Skeletal muscle tissue (tissue), 4 donors: ENCODE results near the gene ATG7. TPM values are rescaled to one million over a fixed set of nuclear protein-coding genes. Genes with fewer than 3 reads are reported as not detected.
"Not testable (repeated sequence)": the region's sequence is repeated elsewhere in the genome, so short reads cannot be mapped to it uniquely, and the experiment has no call there.

Experiments used
- H3K27ac ChIP-seq: one replicate; pipeline ENCODE4 v1.7.0; 2013; ENCODE audit warnings: mild to moderate bottlenecking, low read depth, low read length, inconsistent platforms
- H3K27me3 ChIP-seq, 3 donors: one replicate each; pipeline ENCODE4 v1.7.0; 2013; ENCODE audit warnings: low read length in 3 of 3; ENCODE audit not compliant: control insufficient read depth in 3 of 3, insufficient read depth in 3 of 3
- H3K36me3 ChIP-seq, 3 donors: one replicate each; pipeline ENCODE4 v1.7.0; 2013; ENCODE audit warnings: low read length in 3 of 3; ENCODE audit not compliant: control insufficient read depth in 3 of 3, insufficient read depth in 3 of 3
- H3K4me1 ChIP-seq, 3 donors: one replicate each; pipeline ENCODE4 v1.7.0; 2013; ENCODE audit warnings: low read length in 3 of 3, mild to moderate bottlenecking in 3 of 3; ENCODE audit not compliant: control insufficient read depth in 3 of 3, insufficient read depth in 3 of 3
- H3K4me3 ChIP-seq, 3 donors: one replicate each; pipeline ENCODE4 v1.7.0; 2013; ENCODE audit warnings: low read length in 3 of 3
- H3K9ac ChIP-seq, 3 donors: one replicate each; pipeline ENCODE4 v1.7.0; 2013; ENCODE audit warnings: low read length in 3 of 3, mild to moderate bottlenecking in 3 of 3, moderate library complexity in 2 of 3, low read depth in 1 of 3
- H3K9me3 ChIP-seq, 3 donors: one replicate each; pipeline ENCODE4 v1.7.0; 2013; ENCODE audit warnings: low read length in 3 of 3; ENCODE audit not compliant: control insufficient read depth in 3 of 3
- total RNA-seq: library from RNA; depleted of rRNA; stranded (reverse); fragments of >200 nt; gene quantifications from one replicate; pipeline ENCODE4 v1.2.3, GENCODE V29; 2014
- donor health status: Osteomylitis.

ATG7 gene
- total RNA-seq, 1 donor from 2014 or later: 48.0 TPM

DNA sequence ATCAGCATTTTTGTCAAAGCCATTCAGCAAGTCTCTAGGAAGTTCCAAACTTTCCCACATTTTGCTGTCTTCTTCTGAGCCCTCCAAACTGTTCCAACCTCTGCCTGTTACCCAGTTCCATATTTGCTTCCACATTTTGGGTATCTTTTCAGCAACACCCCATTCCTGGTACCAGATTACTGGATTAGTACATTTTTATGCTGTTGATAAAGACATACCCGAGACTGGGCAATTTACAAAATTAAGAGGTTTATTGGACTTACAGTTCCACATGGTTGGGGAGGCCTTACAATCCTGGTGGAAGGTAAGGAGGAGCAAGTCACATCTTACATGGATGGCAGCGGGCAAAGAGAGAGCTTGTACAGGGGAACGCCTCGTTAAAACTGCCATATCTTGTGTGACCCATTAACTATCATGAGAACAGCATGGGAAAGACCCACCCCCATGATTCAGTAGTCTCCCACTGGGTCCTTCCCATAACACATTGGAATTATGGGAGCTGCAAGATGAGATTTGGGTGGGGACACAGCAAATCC, 136.2 kb downstream of the ATG7 start:
- H3K9ac ChIP-seq, H3K36me3 ChIP-seq, H3K4me3 ChIP-seq, H3K27ac ChIP-seq, H3K9me3 ChIP-seq, H3K4me1 ChIP-seq, H3K27me3 ChIP-seq: not testable (repeated sequence)

DNA sequence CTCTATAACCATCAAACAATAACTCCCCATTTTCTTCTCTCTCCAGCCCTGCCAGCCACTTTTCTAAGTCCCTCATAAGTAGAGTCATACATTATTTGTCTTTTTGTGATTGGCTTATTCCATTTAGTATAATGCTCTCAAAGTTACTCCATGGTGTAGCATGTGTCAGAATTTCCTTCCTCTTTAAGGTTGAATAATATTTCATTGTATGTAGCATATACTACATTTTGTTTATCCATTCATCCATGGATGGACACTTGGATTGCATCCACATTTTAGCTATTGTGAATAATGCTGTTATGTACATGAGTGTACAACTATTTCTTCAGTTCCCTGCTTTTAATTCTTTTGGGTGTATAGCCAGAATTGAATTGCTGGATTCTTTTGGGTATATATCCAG, 138.4 kb downstream of the ATG7 start:
- Histone ChIP-seq H3K9ac (no peak overlapping the region), H3K27me3 (no peaks in the 10 kb centered on the region), H3K4me3 (no peak overlapping the region), H3K9me3 (no peaks in the 10 kb centered on the region), H3K4me1 (no peaks in the 10 kb centered on the region), H3K27ac (no peak overlapping the region), H3K36me3 (peaks cover 0 to 5% (median 0%) of the 10 kb centered on the region in 3 donors)

DNA sequence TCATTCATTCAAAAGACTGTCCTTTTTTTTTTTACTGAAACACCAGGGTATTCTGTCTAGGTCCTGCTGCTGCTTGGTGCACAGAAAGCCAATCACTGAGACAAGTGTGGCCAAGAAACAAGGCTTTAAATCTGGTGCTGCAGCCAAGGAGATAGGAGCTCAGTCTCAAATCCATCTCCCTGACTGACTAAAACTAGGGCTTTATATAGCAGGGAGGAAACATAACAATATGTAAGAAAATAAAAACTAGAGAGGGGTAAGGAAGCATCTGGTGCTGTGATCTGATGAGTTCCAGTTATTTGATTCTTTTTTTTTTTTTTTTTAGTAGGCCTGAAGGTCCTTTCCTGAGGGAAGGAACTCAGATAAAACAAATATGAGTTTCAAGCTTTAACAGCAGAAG, 139.8 kb downstream of the ATG7 start:
- no peak overlapping the region for H3K27ac ChIP-seq
- no peak overlapping the region for H3K4me3 ChIP-seq
- no peaks in the 10 kb centered on the region for H3K4me1 ChIP-seq
- no peaks in the 10 kb centered on the region for H3K9me3 ChIP-seq
- no peaks in the 10 kb centered on the region for H3K27me3 ChIP-seq
- peaks cover 0 to 5% (median 0%) of the 10 kb centered on the region in 3 donors for H3K36me3 ChIP-seq
- H3K9ac ChIP-seq: no peak overlapping the region

DNA sequence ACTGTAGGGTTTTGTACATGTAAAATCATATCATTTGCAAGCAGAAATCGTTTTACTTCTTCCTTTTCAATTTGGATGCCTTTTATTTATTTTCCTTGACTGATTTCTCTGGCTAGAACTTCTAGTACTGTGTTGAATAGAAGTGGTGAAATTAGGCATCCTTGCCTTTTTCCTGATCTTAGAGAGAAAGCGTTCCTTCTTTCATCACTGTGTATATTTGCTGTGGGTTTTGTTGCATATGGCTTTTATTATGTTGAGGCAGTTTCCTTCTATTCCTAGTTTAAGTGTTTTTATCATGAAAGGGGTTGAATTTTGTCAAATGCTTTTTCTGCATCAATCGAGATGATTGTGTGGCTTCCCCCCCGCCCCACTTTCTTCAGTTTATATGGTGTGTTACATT, 140.9 kb downstream of the ATG7 start:
- Histone ChIP-seq H3K9ac (no peak overlapping the region), H3K4me1 (no peaks in the 10 kb centered on the region), H3K36me3 (peaks cover 0 to 2% (median 0%) of the 10 kb centered on the region in 3 donors), H3K27me3 (no peaks in the 10 kb centered on the region), H3K27ac (no peak overlapping the region), H3K9me3 (no peaks in the 10 kb centered on the region), H3K4me3 (no peak overlapping the region)

DNA sequence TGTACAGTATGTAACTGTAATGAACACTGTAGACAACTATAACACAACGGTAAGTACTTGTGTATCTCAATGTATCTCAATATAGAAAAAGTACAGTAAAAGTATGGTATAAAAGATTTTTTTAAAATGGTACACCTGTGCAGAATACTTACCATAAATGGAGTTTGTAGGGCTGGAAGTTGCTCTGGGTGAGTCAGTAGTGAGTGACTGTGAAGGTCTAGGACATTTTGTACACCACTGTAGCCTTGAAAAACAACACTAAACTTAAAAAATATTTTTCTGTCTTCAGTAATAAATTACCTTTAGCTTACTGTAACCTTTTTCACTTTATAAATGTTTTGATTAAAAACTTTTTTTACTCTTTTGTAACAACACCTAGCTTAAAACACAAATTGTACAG, 142.9 kb downstream of the ATG7 start:
- H3K4me1 ChIP-seq: no peaks in the 10 kb centered on the region
- no peak overlapping the region for H3K27ac ChIP-seq
- no peak overlapping the region for H3K4me3 ChIP-seq
- no peaks in the 10 kb centered on the region for H3K27me3 ChIP-seq
- H3K9me3 ChIP-seq: no peaks in the 10 kb centered on the region
- H3K9ac ChIP-seq: no peak overlapping the region
- no peaks in the 10 kb centered on the region for H3K36me3 ChIP-seq

DNA sequence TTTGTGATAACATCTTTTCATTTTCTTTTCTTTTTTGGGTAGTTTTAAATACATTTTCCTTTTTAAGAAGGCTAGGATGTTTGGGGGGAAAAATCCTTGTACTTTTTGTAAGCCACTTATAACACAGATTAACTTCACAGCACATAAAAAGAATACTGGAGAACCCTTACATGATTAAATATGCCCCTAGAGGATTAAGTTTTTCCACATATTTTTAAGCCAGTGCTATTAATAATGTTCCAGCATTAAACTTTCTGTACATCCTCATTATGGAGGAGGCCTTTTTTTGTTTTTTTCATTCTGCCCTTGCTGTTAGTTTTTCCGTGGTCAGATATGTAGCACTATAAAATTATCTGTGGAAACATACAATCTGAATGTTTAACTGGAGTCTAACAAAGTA, 147.9 kb downstream of the ATG7 start:
- Histone ChIP-seq H3K36me3 (no peaks in the 10 kb centered on the region), H3K4me1 (no peaks in the 10 kb centered on the region), H3K27ac (no peak overlapping the region), H3K9ac (no peak overlapping the region), H3K9me3 (no peaks in the 10 kb centered on the region), H3K27me3 (no peaks in the 10 kb centered on the region), H3K4me3 (no peak overlapping the region)

DNA sequence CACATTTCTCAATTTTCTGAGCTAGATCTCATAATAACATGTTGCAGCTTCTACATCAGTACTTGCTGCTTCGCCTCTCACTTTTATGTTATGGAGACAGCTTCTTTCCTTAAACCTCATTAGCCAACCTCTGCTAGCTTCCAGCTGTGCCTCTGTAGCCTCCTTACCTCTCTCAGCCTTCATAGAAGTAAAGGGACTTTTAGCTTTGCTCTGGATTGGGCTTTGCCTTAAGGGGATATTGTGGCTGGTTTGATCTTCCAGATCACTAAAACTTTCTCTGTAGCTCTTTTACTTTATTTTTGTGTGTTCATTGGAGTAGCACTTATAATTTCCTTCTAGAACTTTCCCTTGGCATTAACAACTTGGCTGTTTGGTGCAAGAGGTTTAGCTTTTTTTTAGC, 150.1 kb downstream of the ATG7 start:
- Histone ChIP-seq H3K27ac (no peak overlapping the region), H3K4me3 (no peak overlapping the region), H3K27me3 (no peaks in the 10 kb centered on the region), H3K4me1 (no peaks in the 10 kb centered on the region), H3K9me3 (no peaks in the 10 kb centered on the region), H3K9ac (no peak overlapping the region), H3K36me3 (no peaks in the 10 kb centered on the region)

DNA sequence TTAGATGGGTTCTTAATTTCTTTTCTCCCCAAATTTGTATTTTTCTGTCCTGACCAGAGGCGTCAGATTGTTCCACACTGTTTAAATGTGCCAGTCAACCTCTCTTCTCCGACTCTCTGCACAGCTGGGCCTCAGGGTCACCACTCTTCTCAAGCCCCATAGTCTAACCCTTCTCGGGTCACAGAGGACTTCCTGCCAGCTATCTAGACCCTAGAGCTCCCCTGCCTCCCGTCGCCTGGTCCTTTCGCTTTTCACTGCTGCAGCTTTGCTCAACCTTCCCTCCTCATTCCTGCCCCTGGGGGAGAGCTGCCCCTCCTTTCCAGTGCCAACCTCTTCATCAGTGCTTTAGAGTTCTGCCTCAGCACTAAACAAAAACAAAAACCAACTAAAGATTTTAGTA, 151.7 kb downstream of the ATG7 start:
- H3K9ac ChIP-seq: no peak overlapping the region
- peaks cover 0 to 2% (median 0%) of the 10 kb centered on the region in 3 donors for H3K36me3 ChIP-seq
- no peaks in the 10 kb centered on the region for H3K4me1 ChIP-seq
- no peaks in the 10 kb centered on the region for H3K9me3 ChIP-seq
- no peak overlapping the region for H3K4me3 ChIP-seq
- no peaks in the 10 kb centered on the region for H3K27me3 ChIP-seq
- no peak overlapping the region for H3K27ac ChIP-seq

DNA sequence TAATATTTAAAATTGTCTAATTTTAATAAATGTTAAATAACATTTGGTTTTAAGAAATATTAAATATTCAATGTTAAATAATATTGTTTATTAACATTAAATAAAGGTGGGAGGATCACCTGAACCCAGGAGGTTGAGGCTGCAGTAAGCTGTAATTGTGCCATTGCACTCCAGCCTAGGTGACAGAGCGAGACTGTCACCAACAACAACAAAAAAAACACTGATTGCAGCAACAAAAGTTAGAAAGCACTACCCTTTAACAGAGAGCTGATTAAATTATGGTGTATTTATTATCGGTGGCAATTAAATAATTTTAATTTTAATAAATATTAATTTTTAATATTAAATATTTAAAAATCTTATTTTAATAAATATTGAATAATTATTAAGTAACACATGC, 152.1 kb downstream of the ATG7 start:
- Histone ChIP-seq H3K4me1 (no peaks in the 10 kb centered on the region), H3K9ac (no peak overlapping the region), H3K36me3 (peaks cover 0 to 2% (median 0%) of the 10 kb centered on the region in 3 donors), H3K27me3 (no peaks in the 10 kb centered on the region), H3K27ac (no peak overlapping the region), H3K9me3 (no peaks in the 10 kb centered on the region), H3K4me3 (no peak overlapping the region)

DNA sequence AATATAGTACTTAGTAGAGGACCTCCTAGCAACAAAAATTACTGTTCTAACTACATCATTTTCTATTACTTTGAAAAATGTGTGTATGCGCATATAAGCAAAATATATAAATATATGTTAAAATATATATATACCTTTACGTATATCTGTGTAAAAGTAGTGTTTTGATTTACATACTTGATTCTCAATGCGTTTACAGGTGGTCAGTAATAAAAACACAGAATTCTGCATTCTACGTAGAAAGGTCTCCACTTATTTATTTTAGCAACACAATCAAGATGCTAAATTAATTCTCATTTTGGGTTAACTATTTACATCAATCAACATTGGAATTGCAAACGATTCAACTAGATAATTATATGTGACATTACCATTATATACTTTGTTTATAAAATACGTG, 158.0 kb downstream of the ATG7 start:
- H3K4me3 ChIP-seq: no peak overlapping the region
- H3K27me3 ChIP-seq: no peaks in the 10 kb centered on the region
- H3K36me3 ChIP-seq: peaks cover 0 to 2% (median 0%) of the 10 kb centered on the region in 3 donors
- peaks cover 3 to 12% (median 4%) of the 10 kb centered on the region in 3 donors for H3K4me1 ChIP-seq
- H3K9ac ChIP-seq: no peak overlapping the region
- no peaks in the 10 kb centered on the region for H3K9me3 ChIP-seq
- no peak overlapping the region for H3K27ac ChIP-seq

DNA sequence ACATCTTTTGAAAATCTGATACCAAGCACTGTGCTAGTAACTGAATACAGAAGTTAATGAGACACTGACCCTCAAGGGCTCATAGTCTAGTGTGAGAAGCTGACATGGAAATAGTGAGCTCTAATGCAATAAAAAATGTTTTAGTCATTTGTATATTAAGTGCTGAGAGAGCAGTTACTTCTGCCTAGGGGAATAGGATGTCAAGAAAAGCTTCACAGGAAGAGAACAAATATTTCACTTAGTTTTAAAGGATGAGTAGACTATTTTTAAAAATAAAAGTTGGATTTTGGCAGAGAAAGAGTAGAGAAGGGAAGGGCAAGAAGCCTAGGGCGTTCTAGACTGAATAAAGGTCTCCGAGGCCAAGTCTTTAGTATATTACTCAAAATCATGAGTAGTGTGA, 158.4 kb downstream of the ATG7 start:
- no peaks in the 10 kb centered on the region for H3K27me3 ChIP-seq
- H3K36me3 ChIP-seq: peaks cover 0 to 2% (median 0%) of the 10 kb centered on the region in 3 donors
- no peak overlapping the region for H3K4me3 ChIP-seq
- peaks cover 3 to 14% (median 4%) of the 10 kb centered on the region in 3 donors for H3K4me1 ChIP-seq
- no peaks in the 10 kb centered on the region for H3K9me3 ChIP-seq
- no peak overlapping the region for H3K9ac ChIP-seq
- H3K27ac ChIP-seq: no peak overlapping the region
